ENCODE data around the gene SOCS7. TPM values are rescaled to one million over a fixed set of nuclear protein-coding genes. Genes with fewer than 3 reads are reported as not detected.

The SOCS7 gene
- total RNA-seq, 2 experiments from 2014 or later: 14.1 to 15.0 TPM

GRCh38 chr17:38357486-38358123 is 6.0 kb downstream of the SOCS7 start:
- no peak overlapping the region for H3K4me3 Mint-ChIP-seq
- no peak for DNase-seq
- H3K27me3 Mint-ChIP-seq: no peaks in the 10 kb centered on the region
- ChIA-PET POLR2A (no interaction called here), CTCF (interaction anchor here (2.4 kb wide), 1 partner anchor 57 kb away, joined by 10 read pairs; no protein-coding TSS in a partner anchor)
- H3K9me3 Mint-ChIP-seq: no peaks in the 10 kb centered on the region
- H3K36me3 Mint-ChIP-seq (ENCODE audit: low read depth): no peaks in the 10 kb centered on the region
- H3K27ac Mint-ChIP-seq: no peak overlapping the region
- peaks cover 24% of the 10 kb centered on the region for H3K4me1 Mint-ChIP-seq

DNA sequence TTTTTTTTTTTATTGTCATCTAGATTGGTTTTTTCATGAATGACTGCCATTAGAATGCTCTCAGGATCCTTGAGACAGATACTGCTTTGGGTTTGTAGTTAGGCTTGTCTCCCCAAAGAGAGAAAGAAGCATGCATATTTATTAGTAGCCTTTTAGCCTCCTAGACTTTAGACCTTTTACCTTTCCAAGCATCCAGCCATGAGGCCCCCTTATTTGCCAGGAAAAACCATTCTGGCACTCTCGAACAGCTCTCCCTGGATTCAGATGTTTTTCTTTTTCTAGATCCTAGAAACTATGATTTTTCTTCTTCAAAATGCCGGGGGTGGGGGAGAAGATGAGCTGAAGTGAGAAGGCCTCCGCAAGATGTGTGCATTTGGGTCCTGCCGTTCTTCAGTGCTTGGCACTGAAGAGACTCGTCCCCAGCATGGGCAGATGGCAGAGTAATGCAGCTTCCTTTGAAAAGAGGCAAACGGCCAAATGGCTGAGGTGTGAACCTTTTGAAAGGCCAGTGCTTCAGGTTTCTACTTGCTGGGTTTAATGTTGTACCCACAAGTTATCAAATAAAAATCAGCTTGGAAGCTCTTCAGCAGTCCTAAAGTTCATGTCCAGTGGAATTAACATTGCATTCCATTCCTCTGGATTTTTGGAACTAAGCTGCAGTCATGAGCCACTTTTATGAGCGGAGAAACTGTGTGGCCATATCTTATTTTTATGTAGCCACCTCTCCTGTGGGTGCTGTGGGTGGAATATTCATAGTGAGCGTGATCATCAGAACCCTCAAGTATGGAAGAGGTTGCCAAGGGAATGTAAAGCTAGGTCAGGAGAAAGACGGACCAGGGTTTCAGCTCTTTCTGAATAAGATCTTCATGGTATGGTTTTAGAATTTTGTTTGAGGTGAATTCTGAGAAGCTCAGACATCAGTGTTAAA is 7.2 kb downstream of the SOCS7 start:
- peaks cover 14% of the 10 kb centered on the region for H3K4me1 Mint-ChIP-seq
- H3K9me3 Mint-ChIP-seq: no peaks in the 10 kb centered on the region
- CTCF ChIA-PET: interaction anchor here (1.1 to 2.4 kb wide), 3 partner anchors 10 to 56 kb away, joined by 3 to 10 read pairs (median 9); no protein-coding TSS in a partner anchor
- POLR2A ChIA-PET: no interaction called here
- no peaks in the 10 kb centered on the region for H3K36me3 Mint-ChIP-seq (ENCODE audit: low read depth)
- no peak overlapping the region for H3K4me3 Mint-ChIP-seq
- H3K27me3 Mint-ChIP-seq: no peaks in the 10 kb centered on the region
- DNase-seq: no peak
- H3K27ac Mint-ChIP-seq: no peak overlapping the region

DNA sequence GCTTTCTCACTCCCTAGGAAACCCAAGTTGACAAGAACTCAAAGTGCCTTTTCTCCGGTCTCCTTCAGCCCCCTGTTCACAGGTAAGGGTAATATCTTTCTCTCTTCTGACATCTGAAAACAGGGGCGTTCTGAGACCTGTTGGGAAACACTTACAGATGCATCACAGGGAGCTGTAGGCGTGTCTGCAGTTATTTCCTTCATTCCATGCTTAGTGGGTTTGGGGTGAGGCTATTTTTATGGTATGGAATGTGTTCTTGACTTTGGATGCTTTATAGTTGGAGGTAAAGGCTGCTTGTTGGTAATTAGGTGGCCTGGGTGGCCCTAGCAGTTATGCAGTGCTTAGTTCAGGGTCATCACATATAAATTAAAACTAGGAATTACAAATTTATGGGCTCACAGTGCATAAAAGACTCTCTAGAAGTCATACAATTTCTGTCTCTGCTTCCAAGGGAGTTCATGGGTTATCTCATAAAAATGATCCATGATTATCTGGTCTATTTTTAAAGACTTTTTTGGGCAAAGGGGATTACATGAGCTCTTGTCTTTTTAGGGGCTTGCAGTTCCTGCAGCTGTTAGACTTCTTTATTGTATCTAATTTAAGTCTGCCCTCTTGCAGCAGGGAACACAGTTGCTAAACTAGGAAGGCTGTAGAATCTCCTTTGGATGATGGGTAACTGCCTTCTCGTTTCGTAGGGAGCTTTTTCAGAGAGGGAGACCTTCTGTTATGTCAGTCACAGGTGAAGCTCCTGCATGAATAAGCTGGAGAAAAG is 10.2 kb downstream of the SOCS7 start:
- no peak overlapping the region for H3K27ac Mint-ChIP-seq
- peaks cover 3% of the 10 kb centered on the region for H3K36me3 Mint-ChIP-seq (ENCODE audit: low read depth)
- no peaks in the 10 kb centered on the region for H3K27me3 Mint-ChIP-seq
- H3K4me1 Mint-ChIP-seq: no peaks in the 10 kb centered on the region
- DNase-seq: no peak
- POLR2A ChIA-PET: no interaction called here
- H3K9me3 Mint-ChIP-seq: no peaks in the 10 kb centered on the region
- H3K4me3 Mint-ChIP-seq: no peak overlapping the region
- CTCF ChIA-PET: interaction anchor here (0.8 to 1.8 kb wide), 4 partner anchors 9 to 53 kb away, joined by 3 to 7 read pairs (median 6); no protein-coding TSS in a partner anchor

DNA sequence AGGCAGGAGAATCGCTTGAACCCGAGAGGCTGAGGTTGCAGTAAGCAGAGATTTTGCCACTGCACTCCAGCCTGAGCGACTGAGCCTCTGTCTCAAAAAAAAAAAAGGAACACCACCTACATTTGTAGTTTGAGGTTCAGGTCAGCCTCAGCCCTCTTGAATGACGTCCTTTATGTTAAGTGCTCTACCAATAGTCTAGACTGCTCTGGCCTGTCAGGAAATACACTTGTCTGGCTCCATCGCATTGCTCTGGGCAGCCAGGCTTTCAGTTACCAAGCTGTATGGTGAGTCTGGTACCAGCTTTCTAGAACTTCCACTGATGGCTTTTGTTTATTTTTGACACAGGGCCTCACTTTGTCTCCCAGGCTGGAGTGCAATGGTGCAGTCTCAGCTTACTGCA is 11.4 kb downstream of the SOCS7 start:
- H3K4me1 Mint-ChIP-seq: no peaks in the 10 kb centered on the region
- POLR2A ChIA-PET: interaction anchor here (1.5 kb wide), 1 partner anchor 16 kb away, joined by 3 read pairs; no protein-coding TSS in a partner anchor

DNA sequence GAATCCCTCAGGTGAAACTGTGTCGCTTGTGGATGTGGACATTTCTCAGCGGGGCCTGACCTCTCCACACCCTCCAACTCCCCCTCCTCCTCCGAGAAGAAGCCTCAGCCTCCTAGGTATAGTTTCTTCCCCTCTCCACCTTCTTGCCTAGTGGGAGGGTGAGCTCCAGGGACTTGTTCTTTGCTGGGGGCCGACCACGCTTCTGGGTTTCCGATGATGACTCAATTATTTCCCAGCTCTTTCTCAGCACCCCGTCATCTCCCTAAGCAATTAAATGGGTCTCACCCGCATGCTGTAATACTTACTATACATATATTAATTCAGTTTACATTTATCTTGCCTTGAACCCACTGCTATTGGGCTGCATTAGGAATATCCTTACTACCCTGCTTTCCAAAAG is 13.1 kb downstream of the SOCS7 start:
- no peaks in the 10 kb centered on the region for H3K4me1 Mint-ChIP-seq
- DNase-seq: no peak
- H3K27ac Mint-ChIP-seq: no peak overlapping the region
- no peaks in the 10 kb centered on the region for H3K27me3 Mint-ChIP-seq
- ChIA-PET CTCF (interaction anchor here (1.6 to 2.3 kb wide), 2 partner anchors 15 to 16 kb away, joined by 9 to 11 read pairs; no protein-coding TSS in a partner anchor), POLR2A (no interaction called here)
- H3K4me3 Mint-ChIP-seq: no peak overlapping the region
- no peaks in the 10 kb centered on the region for H3K9me3 Mint-ChIP-seq
- peaks cover 13% of the 10 kb centered on the region for H3K36me3 Mint-ChIP-seq (ENCODE audit: low read depth)

More for the DNA sequence above, 11.4 kb downstream of the SOCS7 start:
- CTCF ChIA-PET: interaction anchor here (1.0 to 1.6 kb wide), 4 partner anchors 10 to 61 kb away, joined by 3 to 11 read pairs (median 6); no protein-coding TSS in a partner anchor
- DNase-seq: no peak
- peaks cover 4% of the 10 kb centered on the region for H3K36me3 Mint-ChIP-seq (ENCODE audit: low read depth)
- H3K4me3 Mint-ChIP-seq: no peak overlapping the region
- no peaks in the 10 kb centered on the region for H3K9me3 Mint-ChIP-seq
- H3K27ac Mint-ChIP-seq: no peak overlapping the region
- no peaks in the 10 kb centered on the region for H3K27me3 Mint-ChIP-seq

DNA sequence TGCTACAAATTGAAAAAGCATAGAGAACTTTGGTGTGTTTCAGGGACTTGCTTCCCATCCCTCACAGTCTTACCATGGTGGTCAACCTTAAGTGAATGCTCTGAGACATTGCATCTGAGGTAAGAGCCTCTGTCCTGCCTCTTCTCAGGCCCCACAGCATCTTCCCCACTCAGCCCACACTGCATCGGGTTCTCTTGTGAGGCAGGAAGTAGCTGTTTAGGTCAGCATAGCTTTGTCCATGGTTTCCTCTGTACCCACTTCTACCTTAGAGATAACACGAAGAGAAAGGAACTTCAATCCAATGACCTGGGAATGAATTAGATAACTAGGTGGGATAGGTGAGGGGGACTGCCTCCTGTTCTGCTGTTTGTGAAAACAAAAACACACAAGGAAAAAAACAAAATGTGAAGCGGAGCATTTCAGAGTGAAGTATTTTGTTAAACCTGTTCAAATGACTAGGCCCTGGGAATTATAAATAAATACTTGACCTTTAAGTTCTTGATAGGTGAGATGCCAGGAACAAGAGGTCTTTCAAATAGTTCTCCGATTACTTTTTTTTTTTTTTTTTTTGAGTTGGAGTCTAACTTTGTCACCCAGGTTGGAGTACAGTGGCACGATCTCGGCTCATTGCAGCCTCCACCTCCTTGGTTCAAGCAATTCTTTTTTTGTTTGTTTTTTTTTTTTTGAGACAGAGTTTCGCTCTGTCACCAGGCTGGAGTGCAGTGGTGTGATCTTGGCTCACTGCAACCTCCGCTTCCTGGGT is 17.7 kb downstream of the SOCS7 start:
- Mint-ChIP-seq H3K27ac (no peak overlapping the region), H3K4me3 (no peak overlapping the region), H3K36me3 (ENCODE audit: low read depth) (peaks cover 22% of the 10 kb centered on the region), H3K27me3 (no peaks in the 10 kb centered on the region), H3K9me3 (no peaks in the 10 kb centered on the region), H3K4me1 (no peaks in the 10 kb centered on the region)
- no peak for DNase-seq
- ChIA-PET POLR2A (no interaction called here), CTCF (no interaction called here)

DNA sequence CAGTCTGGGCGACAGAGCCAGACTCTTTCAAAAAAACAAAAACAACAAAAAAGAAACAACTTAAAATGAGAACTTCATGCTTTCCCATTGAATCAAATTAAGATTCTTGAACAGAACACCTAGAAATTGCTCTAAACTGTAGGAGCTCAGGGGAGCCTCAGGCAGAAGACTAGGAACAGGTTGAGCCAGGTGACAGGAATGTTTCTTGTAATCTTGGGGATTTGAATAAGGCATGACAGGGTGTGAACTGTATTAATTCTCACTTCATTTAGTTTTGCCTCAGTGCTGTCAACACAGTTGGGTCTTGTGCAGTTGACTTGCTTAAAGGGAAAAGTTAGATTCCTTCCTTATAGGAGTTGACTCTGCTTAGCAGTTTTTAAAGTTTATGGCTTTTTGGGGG is 27.8 kb downstream of the SOCS7 start:
- no peak for DNase-seq
- Mint-ChIP-seq H3K27me3 (no peaks in the 10 kb centered on the region), H3K4me1 (no peaks in the 10 kb centered on the region), H3K27ac (no peak overlapping the region), H3K4me3 (no peak overlapping the region), H3K36me3 (ENCODE audit: low read depth) (peaks cover 6% of the 10 kb centered on the region), H3K9me3 (no peaks in the 10 kb centered on the region)
- ChIA-PET POLR2A (interaction anchor here (1.5 kb wide), 1 partner anchor 16 kb away, joined by 3 read pairs; no protein-coding TSS in a partner anchor), CTCF (no interaction called here)

- no peaks in the 10 kb centered on the region for H3K4me1 Mint-ChIP-seq
- H3K36me3 Mint-ChIP-seq (ENCODE audit: low read depth): peaks cover 17% of the 10 kb centered on the region
Measured at GRCh38 chr17:38395090-38395489, 43.4 kb downstream of the SOCS7 start.

GRCh38 chr17:38397227-38397626 is 45.6 kb downstream of the SOCS7 start:
- ChIA-PET POLR2A (no interaction called here), CTCF (interaction anchor here (1.0 kb wide), 1 partner anchor 16 kb away, joined by 3 read pairs; no protein-coding TSS in a partner anchor)
- H3K36me3 Mint-ChIP-seq (ENCODE audit: low read depth): peaks cover 17% of the 10 kb centered on the region
- H3K4me3 Mint-ChIP-seq: no peak overlapping the region
- no peak overlapping the region for H3K27ac Mint-ChIP-seq
- no peaks in the 10 kb centered on the region for H3K4me1 Mint-ChIP-seq
- DNase-seq: no peak
- no peaks in the 10 kb centered on the region for H3K9me3 Mint-ChIP-seq
- H3K27me3 Mint-ChIP-seq: no peaks in the 10 kb centered on the region

More at GRCh38 chr17:38395090-38395489, 43.4 kb downstream of the SOCS7 start:
- POLR2A ChIA-PET: no interaction called here
- Mint-ChIP-seq H3K4me3 (no peak overlapping the region), H3K9me3 (no peaks in the 10 kb centered on the region), H3K27ac (no peak overlapping the region), H3K27me3 (no peaks in the 10 kb centered on the region)
- no peak for DNase-seq
- CTCF ChIA-PET: no interaction called here

- ChIA-PET POLR2A (no interaction called here), CTCF (interaction anchor here (0.9 kb wide), 1 partner anchor 14 kb away, joined by 4 read pairs; no protein-coding TSS in a partner anchor)
- no peaks in the 10 kb centered on the region for H3K4me1 Mint-ChIP-seq
- H3K36me3 Mint-ChIP-seq (ENCODE audit: low read depth): peaks cover 16% of the 10 kb centered on the region
- no peak overlapping the region for H3K27ac Mint-ChIP-seq
- H3K9me3 Mint-ChIP-seq: no peaks in the 10 kb centered on the region
- DNase-seq: no peak
- H3K27me3 Mint-ChIP-seq: no peaks in the 10 kb centered on the region
- no peak overlapping the region for H3K4me3 Mint-ChIP-seq
Measured at GRCh38 chr17:38400286-38400685, 48.6 kb downstream of the SOCS7 start.

DNA sequence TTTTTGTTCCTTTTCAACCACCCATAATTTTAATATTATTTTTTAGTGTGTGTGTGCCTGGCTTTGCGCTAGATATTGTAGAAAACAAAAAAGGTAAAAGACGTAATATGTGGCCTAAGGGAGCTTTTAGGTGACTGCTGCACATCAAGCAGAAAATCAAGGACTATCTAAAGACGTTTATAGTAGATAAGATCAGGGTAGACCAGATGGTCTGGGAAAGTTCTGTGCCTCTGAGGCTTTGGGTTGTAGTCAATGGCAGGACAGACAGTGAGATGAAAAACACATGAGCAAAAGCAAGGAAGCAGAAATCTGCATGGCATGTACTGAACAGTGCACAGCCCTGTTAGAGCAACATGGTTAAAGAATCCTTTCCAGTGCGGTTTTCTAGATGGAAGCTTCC is 49.8 kb downstream of the SOCS7 start:
- H3K27me3 Mint-ChIP-seq: no peaks in the 10 kb centered on the region
- no peak for DNase-seq
- no peak overlapping the region for H3K4me3 Mint-ChIP-seq
- CTCF ChIA-PET: interaction anchor here (0.5 to 1.6 kb wide), 2 partner anchors 52 to 99 kb away, joined by 4 to 6 read pairs; no protein-coding TSS in a partner anchor
- POLR2A ChIA-PET: no interaction called here
- no peaks in the 10 kb centered on the region for H3K9me3 Mint-ChIP-seq
- H3K4me1 Mint-ChIP-seq: no peaks in the 10 kb centered on the region
- no peak overlapping the region for H3K27ac Mint-ChIP-seq
- H3K36me3 Mint-ChIP-seq (ENCODE audit: low read depth): peaks cover 8% of the 10 kb centered on the region

DNA sequence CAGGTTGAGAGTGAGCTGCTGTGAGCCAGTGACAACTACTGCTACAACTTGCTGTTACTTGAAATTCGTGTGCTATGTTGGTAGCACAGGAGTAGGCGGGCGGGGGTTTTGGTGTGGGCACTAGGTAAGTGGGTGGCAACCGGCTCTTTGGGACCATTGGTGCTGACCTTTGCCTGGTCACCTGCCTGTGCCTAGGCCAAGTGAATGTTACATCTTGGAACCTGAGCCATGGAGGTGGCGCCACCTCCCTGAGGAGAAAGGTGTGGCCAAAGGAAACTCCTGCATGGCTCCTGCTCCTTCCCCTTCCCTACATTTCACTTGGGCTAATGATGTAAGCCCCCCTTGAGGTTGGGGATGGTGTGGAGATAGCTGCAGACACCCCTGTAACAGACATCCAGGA is 51.3 kb downstream of the SOCS7 start:
- Mint-ChIP-seq H3K36me3 (ENCODE audit: low read depth) (peaks cover 3% of the 10 kb centered on the region), H3K27ac (no peak overlapping the region), H3K4me3 (no peak overlapping the region), H3K4me1 (no peaks in the 10 kb centered on the region), H3K27me3 (no peaks in the 10 kb centered on the region), H3K9me3 (no peaks in the 10 kb centered on the region)
- ChIA-PET POLR2A (no interaction called here), CTCF (interaction anchor here (1.2 to 1.6 kb wide), 3 partner anchors 9 to 54 kb away, joined by 4 to 6 read pairs (median 4); no protein-coding TSS in a partner anchor)
- no peak for DNase-seq

All from activated CD4-positive, alpha-beta memory T cell treated with anti-CD3 and anti-CD28 coated beads, Interleukin-2, amount 10 ng/mL, durations not matched to agents 7 days and 5 days (primary cell).